ENCODE data around the gene SH3BP1. TPM values are rescaled to one million over a fixed set of nuclear protein-coding genes. Genes with fewer than 3 reads are reported as not detected.
"Not testable (repeated sequence)": the region's sequence is repeated elsewhere in the genome, so short reads cannot be mapped to it uniquely, and the experiment has no call there.

SH3BP1 gene, protein sequence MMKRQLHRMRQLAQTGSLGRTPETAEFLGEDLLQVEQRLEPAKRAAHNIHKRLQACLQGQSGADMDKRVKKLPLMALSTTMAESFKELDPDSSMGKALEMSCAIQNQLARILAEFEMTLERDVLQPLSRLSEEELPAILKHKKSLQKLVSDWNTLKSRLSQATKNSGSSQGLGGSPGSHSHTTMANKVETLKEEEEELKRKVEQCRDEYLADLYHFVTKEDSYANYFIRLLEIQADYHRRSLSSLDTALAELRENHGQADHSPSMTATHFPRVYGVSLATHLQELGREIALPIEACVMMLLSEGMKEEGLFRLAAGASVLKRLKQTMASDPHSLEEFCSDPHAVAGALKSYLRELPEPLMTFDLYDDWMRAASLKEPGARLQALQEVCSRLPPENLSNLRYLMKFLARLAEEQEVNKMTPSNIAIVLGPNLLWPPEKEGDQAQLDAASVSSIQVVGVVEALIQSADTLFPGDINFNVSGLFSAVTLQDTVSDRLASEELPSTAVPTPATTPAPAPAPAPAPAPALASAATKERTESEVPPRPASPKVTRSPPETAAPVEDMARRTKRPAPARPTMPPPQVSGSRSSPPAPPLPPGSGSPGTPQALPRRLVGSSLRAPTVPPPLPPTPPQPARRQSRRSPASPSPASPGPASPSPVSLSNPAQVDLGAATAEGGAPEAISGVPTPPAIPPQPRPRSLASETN
- 4.3 and 18.7 TPM in 2 replicates for total RNA-seq

GRCh38 chr22:37639070-37639760 is at the start of gene SH3BP1:
SH3BP1 (plus strand) TSS chr22:37639669; CDS start chr22:37639788, 119 bp downstream.
- no peak for DNase-seq (ENCODE audit: extremely low read depth, low read depth, low spot score)

GRCh38 chr22:37591081-37591480 is 48.4 kb upstream of the SH3BP1 start:
- not testable (repeated sequence) for DNase-seq (ENCODE audit: extremely low read depth, low read depth, low spot score)

DNA sequence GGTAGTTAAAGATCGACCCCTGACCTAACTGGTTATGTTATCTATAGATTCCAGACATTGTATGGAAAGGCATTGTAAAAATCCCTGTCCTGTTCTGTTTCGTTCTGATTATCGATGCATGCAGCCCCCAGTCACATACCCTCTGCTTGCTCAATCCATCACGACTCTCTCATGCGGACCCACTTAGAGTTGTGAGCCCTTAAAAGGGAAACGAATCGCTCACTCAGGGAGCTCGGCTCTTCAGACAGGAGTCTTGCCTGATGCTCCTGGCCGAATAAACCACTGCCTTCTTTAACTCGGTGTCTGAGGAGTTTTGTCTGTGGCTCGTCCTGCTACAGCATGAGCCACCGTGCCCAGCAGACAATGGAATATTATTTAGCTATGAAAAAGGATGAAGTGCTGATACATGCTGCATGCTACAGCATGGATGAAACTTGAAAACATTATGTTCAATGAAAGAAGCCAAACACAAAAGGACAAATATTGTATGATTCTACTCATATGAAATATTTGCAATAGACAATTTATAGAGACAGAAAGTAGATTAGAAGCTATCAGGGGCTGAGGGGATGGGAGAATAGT is 47.6 kb upstream of the SH3BP1 start:
- no peak for DNase-seq (ENCODE audit: extremely low read depth, low read depth, low spot score)

DNA sequence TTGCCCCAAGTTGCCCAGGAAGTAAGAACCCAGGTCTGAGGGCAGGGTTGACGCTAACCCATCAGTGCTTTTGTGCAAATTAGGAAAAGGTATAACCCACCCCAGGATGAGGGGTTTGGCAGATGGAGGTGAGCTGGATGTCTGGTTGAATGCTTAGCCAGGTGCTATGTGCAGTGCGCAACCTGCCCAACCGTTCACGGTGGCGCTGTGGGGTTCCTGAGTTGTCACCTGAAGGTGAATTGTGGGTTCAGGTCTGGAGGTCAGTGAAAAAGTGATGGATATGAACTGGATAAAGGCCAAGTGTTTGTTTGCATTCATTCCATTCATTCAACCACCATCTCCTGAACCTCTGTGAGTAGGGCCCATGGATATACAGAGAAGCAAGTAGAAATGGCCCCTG is 45.2 kb upstream of the SH3BP1 start:
- DNase-seq (ENCODE audit: extremely low read depth, low read depth, low spot score) = no peak

GRCh38 chr22:37599153-37599552 is 40.3 kb upstream of the SH3BP1 start:
- no peak for DNase-seq (ENCODE audit: extremely low read depth, low read depth, low spot score)

GRCh38 chr22:37601203-37601539 is 38.3 kb upstream of the SH3BP1 start:
- DNase-seq (ENCODE audit: extremely low read depth, low read depth, low spot score) = no peak

GRCh38 chr22:37601540-37602442 is 37.7 kb upstream of the SH3BP1 start:
- no peak for DNase-seq (ENCODE audit: extremely low read depth, low read depth, low spot score)

- not testable (repeated sequence) for DNase-seq (ENCODE audit: extremely low read depth, low read depth, low spot score)
These were observed 36.8 kb upstream of the SH3BP1 start for GRCh38 chr22:37602546-37603277.

DNA sequence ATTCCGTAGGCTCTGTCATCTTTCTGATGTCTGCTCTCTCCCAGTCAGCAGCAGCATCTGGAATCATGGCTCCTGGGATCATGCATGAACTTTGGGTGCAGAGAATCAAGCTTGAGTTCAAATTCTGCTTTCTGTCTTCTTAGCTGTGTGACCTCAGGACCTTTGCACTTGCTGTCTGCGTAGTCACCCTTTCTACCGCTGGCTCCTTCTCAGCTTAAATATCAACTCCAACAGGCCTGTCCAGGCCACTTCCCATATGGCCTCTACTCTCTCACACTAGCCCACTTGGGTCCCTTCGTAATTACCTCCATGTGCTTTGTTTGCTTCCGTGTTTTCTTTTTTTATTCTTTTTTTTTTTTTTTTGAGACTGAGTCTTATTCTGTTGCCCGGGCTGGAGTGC is 35.4 kb upstream of the SH3BP1 start:
- no peak for DNase-seq (ENCODE audit: extremely low read depth, low read depth, low spot score)

GRCh38 chr22:37604875-37605274 is 34.6 kb upstream of the SH3BP1 start:
- DNase-seq (ENCODE audit: extremely low read depth, low read depth, low spot score) = no peak

DNA sequence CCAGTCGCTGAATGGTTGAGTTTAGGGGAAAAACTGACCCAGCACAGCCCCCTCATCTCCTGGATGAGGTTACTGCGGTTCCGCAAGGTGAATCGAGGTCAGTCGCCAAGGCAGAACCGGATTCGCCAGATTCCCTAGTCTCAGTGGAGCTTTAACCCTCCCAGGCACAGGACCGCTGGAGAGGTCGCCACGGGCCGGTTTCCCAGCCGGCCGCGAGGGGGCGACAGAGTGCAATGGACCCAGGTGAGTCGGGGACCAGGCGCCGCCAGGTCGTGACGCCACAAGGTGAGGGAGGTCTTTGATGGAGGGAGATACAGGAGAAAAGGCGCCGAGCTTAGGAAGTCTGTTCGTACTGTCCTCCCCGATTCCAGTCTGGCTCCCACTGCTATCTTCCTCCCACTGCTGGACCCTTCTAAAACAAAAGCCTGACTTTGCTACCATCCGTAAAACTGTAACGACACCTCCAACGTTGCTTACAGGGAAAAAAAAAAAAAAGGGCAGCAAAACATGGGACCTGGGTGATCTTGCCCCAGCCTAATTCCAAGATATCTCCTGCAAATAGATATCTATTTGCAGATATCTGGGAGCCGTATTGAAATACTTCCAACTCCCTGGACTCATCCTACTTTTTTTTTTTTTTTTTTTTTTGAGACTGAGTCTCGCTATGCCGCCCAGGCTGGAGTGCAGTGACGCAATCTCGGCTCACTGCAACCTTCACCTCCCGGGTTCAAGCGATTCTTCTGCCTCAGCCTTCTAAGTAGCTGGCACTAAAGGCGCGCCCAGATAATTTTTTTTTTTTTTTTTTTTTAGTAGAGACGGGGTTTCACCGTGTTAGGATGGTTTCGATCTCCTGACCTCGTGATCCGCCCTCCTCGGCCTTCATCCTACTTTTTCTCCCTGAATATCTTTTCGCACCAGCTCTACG is 32.2 kb upstream of the SH3BP1 start:
- DNase-seq (ENCODE audit: extremely low read depth, low read depth, low spot score) = no peak

GRCh38 chr22:37607935-37608476 is 31.5 kb upstream of the SH3BP1 start:
- no peak for DNase-seq (ENCODE audit: extremely low read depth, low read depth, low spot score)

- DNase-seq (ENCODE audit: extremely low read depth, low read depth, low spot score) = peak; percentile 90
These were observed 30.8 kb upstream of the SH3BP1 start, which contains the start of gene GGA1 for GRCh38 chr22:37608477-37609239. GGA1 (plus strand) TSS chr22:37608834; CDS start chr22:37608861, 27 bp downstream.

DNA sequence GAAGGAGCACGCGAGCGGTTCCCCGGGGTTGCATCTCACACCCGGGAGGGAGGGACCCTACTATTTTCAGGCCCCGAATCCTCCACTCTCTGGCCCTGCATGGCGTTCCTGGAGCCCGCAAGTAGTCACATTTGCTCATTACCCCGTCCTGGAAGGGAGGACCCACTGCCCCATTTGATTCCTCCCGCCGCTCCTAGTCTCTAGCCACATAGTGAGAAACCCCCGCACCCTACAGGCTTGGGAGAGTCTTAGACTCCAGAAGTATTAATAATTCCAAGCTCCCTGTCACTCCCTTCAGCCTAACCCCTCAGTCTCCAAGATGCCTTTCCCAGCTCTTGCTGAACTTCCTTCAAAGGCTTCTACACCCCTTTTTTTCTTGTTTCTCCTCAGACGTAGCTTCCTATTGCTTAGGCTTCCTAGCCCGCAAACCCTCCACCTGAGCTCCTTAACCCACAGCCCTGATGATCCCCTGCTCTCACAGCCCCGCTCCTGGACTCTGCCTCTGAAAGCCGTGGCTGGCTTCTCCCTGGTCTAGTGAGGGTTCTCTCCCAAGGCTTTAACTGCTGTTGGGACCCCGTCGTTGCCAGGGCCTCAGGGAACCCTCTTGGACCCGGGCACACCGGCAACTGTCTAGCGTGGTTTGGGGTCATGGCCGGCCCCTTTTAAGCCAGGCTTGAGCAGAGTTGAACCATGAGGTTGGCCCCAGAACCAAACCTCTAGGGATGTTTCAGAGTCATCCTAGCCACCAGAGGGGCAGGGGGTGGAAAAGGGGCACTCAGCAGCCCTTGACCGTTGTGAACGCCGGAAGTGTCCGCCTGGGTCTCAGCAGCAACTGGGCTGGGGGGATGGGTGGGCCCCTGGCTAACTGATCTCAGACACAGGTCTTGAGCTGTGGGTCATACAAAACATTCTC is 30.0 kb upstream of the SH3BP1 start:
- DNase-seq (ENCODE audit: extremely low read depth, low read depth, low spot score) = no peak

GRCh38 chr22:37610153-37610475 is 29.4 kb upstream of the SH3BP1 start:
- DNase-seq (ENCODE audit: extremely low read depth, low read depth, low spot score) = not testable (repeated sequence)

DNA sequence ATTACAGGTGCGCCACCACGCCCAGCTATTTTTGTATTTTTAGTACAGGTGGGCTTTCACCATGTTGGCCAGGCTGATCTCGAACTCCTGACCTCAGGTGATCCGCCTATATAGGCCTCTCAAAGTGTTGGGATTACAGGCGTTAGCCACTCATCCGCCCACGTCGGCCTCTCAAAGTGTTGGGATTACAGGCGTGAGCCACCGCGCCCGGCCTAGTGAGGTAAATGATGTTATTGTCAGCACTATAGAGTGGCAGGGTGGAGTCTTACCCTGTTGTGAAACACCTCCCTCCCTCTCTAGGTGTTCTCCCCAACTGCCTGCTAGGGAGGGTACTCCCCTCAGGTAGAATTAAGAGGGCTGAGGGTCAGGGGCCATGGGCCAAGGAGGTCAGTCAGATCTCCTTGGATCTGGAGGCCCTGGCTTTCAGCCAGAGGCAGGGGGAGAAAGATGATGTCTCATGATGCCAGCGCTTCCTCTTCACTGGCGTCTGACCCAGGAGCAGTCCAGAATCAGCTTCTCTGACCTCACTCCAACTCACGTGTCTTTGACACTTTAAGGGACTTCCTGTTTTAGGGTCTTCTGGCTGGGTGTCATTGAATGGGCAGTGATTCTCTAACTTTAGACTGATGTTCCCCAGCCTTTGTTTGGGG is 28.9 kb upstream of the SH3BP1 start:
- DNase-seq (ENCODE audit: extremely low read depth, low read depth, low spot score) = no peak
